ENCODE data around the gene COPG2. TPM values are rescaled to one million over a fixed set of nuclear protein-coding genes. Genes with fewer than 3 reads are reported as not detected.
A peak's percentile ranks its signal among the peaks of the same experiment; 100 is the strongest.

COPG2 gene
- total RNA-seq, 2 experiments from 2014 or later, result 14.5 to 15.1 TPM

DNA sequence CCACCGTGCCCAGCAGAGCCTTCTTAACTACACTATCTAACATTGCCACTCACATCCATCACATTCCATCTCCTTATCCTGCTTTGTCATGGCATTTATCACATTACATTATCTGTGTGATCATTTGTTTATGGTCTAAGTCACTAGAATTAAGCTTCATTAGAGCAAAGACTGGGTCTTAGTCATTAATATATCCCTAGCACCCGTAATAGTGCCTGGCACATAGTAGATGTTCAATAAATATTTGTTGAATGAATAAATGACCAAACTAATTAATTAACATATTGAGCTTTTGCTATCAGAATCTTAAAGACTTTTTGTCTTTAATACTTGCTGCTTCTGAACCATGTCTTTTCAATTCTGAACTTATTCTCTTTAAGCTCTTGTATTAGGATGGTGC lies 5.9 kb upstream of the COPG2 start:
- Mint-ChIP-seq H3K4me3 (no peak overlapping the region), H3K9me3 (no peaks in the 10 kb centered on the region)

GRCh38 chr7:130673066-130673465 lies 4.5 kb upstream of the COPG2 start:
- POLR2A ChIA-PET, result no interaction called here
- Mint-ChIP-seq H3K27ac (no peak overlapping the region), H3K4me1 (peaks cover 9% of the 10 kb centered on the region), H3K4me3 (no peak overlapping the region), H3K27me3 (peaks cover 9% of the 10 kb centered on the region), H3K9me3 (no peaks in the 10 kb centered on the region), H3K36me3 (no peaks in the 10 kb centered on the region)
- no peak for DNase-seq
- no peak for ATAC-seq (ENCODE audit: low read depth)

More for the DNA sequence above, 5.9 kb upstream of the COPG2 start:
- H3K4me1 Mint-ChIP-seq, result peaks cover 4% of the 10 kb centered on the region
- POLR2A ChIA-PET, result no interaction called here
- ATAC-seq (ENCODE audit: low read depth) (no peak), DNase-seq (no peak)
- H3K27ac Mint-ChIP-seq, result no peak overlapping the region
- no peaks in the 10 kb centered on the region for H3K36me3 Mint-ChIP-seq
- peaks cover 9% of the 10 kb centered on the region for H3K27me3 Mint-ChIP-seq

DNA sequence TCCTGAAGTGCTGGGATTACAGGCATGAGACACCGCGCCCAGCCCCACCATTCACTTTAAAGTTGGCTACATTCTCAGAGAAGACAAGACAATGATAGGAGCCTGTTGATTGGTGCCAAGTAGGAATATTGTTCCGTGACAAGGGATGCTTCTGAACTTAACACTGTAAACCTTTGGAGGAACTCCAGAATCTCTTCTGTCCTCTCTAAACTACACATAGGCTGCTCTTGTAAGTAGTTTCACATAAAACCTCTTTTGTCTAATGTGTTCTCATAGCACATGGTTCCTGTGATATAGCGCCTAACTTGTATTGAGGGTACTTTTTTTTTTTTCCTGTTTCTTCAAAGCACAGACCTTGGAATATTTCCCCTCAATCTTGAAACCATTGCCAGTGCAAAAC lies 3.6 kb upstream of the COPG2 start:
- POLR2A ChIA-PET, result no interaction called here
- peaks cover 8% of the 10 kb centered on the region for H3K27me3 Mint-ChIP-seq
- H3K4me3 Mint-ChIP-seq, result no peak overlapping the region
- DNase-seq (no peak), ATAC-seq (ENCODE audit: low read depth) (no peak)
- no peaks in the 10 kb centered on the region for H3K36me3 Mint-ChIP-seq
- H3K27ac Mint-ChIP-seq, result no peak overlapping the region
- H3K9me3 Mint-ChIP-seq, result no peaks in the 10 kb centered on the region
- peaks cover 13% of the 10 kb centered on the region for H3K4me1 Mint-ChIP-seq

GRCh38 chr7:130669085-130669700 lies 645 bp upstream of the COPG2 start:
- H3K4me3 Mint-ChIP-seq, result peak overlapping the region; percentile 84
- H3K27ac Mint-ChIP-seq, result peak overlapping the region; percentile 47
- ATAC-seq (ENCODE audit: low read depth) (no peak), DNase-seq (no peak)
- POLR2A ChIA-PET, result interaction anchor here (0.7 kb wide), 1 partner anchor 464 kb away, joined by 3 read pairs; the partner anchor contains the start of gene TMEM209
- H3K4me1 Mint-ChIP-seq, result peaks cover 13% of the 10 kb centered on the region
- H3K27me3 Mint-ChIP-seq, result peaks cover 4% of the 10 kb centered on the region
- H3K36me3 Mint-ChIP-seq, result peaks cover 3% of the 10 kb centered on the region
- no peaks in the 10 kb centered on the region for H3K9me3 Mint-ChIP-seq

DNA sequence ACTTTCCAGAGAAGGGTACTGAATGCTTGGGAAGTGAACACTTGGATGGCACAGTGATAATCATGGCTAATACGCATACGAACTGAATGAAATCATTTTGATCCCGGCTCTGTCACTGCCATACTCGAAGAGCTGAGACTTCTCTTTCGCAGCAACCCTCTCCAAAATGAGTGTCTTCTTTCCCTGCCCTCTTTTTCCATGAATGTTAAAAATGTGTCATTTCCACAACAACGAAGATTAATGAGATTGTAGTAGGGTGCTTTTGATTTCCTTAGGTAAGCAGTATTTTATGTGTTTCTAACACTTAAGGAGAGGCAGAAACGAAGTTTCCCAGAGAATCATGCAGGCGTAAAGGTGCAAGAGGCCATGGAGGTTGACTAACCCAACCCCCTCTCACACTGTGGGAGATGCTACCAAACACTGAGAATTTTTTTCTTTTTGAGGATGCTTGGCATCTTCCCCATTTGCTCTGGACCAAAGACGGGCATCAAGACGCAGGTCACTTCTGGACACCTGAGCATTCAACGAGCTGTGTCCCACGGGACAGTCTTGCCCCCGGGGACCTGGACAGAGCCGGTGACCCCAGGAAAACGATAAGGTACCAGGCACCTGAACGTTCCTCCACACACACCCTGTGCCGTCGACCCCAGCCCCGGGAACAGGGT lies 823 bp downstream of the COPG2 start:
- Mint-ChIP-seq H3K27me3 (no peaks in the 10 kb centered on the region), H3K4me1 (peaks cover 13% of the 10 kb centered on the region), H3K9me3 (no peaks in the 10 kb centered on the region), H3K36me3 (peaks cover 7% of the 10 kb centered on the region), H3K27ac (peak overlapping the region; percentile 40), H3K4me3 (peak overlapping the region; percentile 83)
- POLR2A ChIA-PET, result interaction anchor here (0.6 kb wide), 1 partner anchor 462 kb away, joined by 3 read pairs; the partner anchor contains the start of gene TMEM209
- ATAC-seq (ENCODE audit: low read depth) (no peak), DNase-seq (no peak)

GRCh38 chr7:130662426-130662825 lies 6.1 kb downstream of the COPG2 start:
- ATAC-seq (ENCODE audit: low read depth), result no peak
- POLR2A ChIA-PET, result interaction anchor here (0.5 kb wide), 1 partner anchor 20 kb away, joined by 4 read pairs; no protein-coding TSS in a partner anchor
- Mint-ChIP-seq H3K4me1 (peaks cover 6% of the 10 kb centered on the region), H3K27ac (no peak overlapping the region), H3K4me3 (no peak overlapping the region), H3K36me3 (peaks cover 31% of the 10 kb centered on the region), H3K27me3 (no peaks in the 10 kb centered on the region), H3K9me3 (no peaks in the 10 kb centered on the region)
- DNase-seq, result no peak

DNA sequence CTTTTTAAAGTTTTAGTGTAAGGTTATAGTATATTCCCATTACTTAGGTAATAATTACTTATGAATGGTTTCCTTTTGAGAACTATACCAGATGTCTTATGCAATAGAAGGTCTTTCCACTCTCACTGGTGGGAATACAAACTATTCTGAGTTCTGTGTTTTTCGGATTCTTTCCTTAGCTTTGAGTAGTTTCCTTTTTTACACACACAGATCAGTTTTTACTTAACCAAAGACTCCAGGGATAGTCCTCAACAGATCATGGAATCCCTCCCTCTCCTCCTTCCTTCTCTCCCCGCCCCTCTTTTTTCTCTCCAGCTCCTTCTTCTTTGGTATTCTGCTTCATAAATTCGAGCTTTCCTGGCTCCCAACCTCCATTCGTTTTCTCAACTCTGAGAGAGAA lies 13.3 kb downstream of the COPG2 start:
- H3K27ac Mint-ChIP-seq, result no peak overlapping the region
- ATAC-seq (ENCODE audit: low read depth), result no peak
- H3K27me3 Mint-ChIP-seq, result no peaks in the 10 kb centered on the region
- H3K4me1 Mint-ChIP-seq, result peaks cover 2% of the 10 kb centered on the region
- no peak overlapping the region for H3K4me3 Mint-ChIP-seq
- no peaks in the 10 kb centered on the region for H3K9me3 Mint-ChIP-seq
- peaks cover 27% of the 10 kb centered on the region for H3K36me3 Mint-ChIP-seq
- POLR2A ChIA-PET, result no interaction called here
- DNase-seq, result no peak

DNA sequence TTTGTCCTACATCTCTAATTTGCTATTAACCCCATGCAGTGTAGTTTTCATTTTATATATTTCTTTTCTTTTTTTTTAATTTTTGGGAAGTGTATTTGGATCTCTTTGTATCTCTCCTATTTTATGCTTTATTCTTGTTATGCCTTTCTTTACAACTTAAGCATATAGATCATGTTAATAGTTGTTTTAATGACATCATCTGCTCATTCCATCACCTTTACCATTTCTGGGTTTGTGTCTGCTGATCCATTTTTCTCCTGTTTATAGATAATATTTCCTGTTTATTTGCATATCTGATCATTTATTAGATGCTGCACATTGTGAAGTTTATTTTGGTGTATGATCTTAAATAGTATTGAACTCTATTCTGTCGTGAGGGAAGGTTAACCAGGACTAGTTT lies 13.7 kb downstream of the COPG2 start:
- no peaks in the 10 kb centered on the region for H3K9me3 Mint-ChIP-seq
- no peak overlapping the region for H3K27ac Mint-ChIP-seq
- POLR2A ChIA-PET, result no interaction called here
- H3K4me1 Mint-ChIP-seq, result peaks cover 2% of the 10 kb centered on the region
- no peak overlapping the region for H3K4me3 Mint-ChIP-seq
- no peak for ATAC-seq (ENCODE audit: low read depth)
- no peaks in the 10 kb centered on the region for H3K27me3 Mint-ChIP-seq
- DNase-seq, result no peak
- peaks cover 23% of the 10 kb centered on the region for H3K36me3 Mint-ChIP-seq

DNA sequence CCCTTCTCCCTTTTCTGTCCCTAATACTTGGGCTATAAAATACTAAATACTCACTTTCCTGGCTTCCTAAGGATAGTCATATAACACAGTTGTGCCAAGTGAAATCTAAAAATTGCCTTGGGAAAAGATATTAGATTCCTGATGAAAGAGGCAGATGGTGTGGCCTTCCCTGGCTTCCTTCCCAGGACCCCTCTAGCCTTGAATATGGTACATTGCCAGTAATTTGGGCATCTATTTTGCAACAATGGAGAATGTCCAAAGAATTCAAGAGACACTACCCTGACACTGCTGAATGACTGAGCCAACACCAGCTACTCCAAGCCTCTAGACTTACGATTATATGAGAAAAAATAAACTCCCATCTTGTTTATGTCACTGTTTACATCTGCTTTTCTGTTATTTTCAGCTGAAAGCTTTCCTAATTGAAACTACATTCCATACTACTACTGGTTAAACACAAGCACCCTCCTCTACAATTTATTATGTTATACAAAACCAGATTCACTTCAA lies 17.9 kb downstream of the COPG2 start:
- Mint-ChIP-seq H3K9me3 (peaks cover 3% of the 10 kb centered on the region), H3K36me3 (peaks cover 34% of the 10 kb centered on the region)

DNA sequence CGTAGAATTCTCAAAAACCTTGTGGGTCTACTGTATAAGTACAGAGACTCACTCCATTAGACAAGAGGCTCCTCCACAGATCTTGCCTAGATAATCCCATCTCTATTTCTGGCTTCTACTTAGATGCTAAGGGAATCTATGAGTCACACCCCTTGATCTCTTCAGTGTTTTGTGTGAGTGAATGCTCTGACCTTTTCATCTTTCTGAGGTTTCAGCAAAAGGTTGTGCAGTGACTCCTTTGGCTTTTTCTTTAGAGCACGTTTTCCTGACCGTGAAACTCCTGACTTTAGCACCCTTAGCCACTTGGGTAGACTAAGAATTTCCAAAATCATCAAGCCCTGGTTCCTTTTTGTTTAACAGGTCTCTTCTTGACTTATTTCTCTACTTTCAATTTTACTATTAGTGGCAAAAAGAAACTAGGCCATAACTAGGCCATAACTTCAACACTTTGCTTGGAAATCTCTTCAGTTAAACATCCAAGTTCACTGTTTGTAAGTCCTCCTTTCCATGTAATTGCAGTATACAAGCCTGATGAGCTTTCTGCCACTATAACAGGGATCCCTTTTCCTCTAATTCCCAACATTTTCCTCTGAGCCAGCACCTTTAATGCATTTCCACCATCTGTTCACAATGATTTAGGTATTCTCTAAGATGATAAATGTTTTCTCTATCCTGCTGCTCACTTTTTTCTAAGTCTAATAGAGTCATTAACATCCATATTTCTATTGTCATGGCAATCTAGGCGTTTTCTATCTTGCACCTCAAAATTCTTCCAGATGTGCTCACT lies 19.4 kb downstream of the COPG2 start:
- DNase-seq (no peak), ATAC-seq (ENCODE audit: low read depth) (peak; percentile 26)
- Mint-ChIP-seq H3K4me1 (peaks cover 8% of the 10 kb centered on the region), H3K36me3 (peaks cover 35% of the 10 kb centered on the region), H3K9me3 (peaks cover 3% of the 10 kb centered on the region), H3K27ac (peak overlapping the region; percentile 1), H3K27me3 (no peaks in the 10 kb centered on the region), H3K4me3 (peak overlapping the region; percentile 0)
- POLR2A ChIA-PET, result no interaction called here

More for the DNA sequence above, 17.9 kb downstream of the COPG2 start:
- Mint-ChIP-seq H3K4me1 (peaks cover 8% of the 10 kb centered on the region), H3K27ac (no peak overlapping the region), H3K27me3 (no peaks in the 10 kb centered on the region), H3K4me3 (no peak overlapping the region)
- ATAC-seq (ENCODE audit: low read depth) (no peak), DNase-seq (no peak)
- POLR2A ChIA-PET, result no interaction called here

- peaks cover 3% of the 10 kb centered on the region for H3K9me3 Mint-ChIP-seq
- peak overlapping the region; percentile 0 for H3K4me3 Mint-ChIP-seq
- ATAC-seq (ENCODE audit: low read depth) (no peak), DNase-seq (no peak)
- peaks cover 8% of the 10 kb centered on the region for H3K4me1 Mint-ChIP-seq
- no peak overlapping the region for H3K27ac Mint-ChIP-seq
- H3K36me3 Mint-ChIP-seq, result peaks cover 33% of the 10 kb centered on the region
- no peaks in the 10 kb centered on the region for H3K27me3 Mint-ChIP-seq
- POLR2A ChIA-PET, result no interaction called here
Observed at GRCh38 chr7:130648580-130648979, 20.0 kb downstream of the COPG2 start.

- Mint-ChIP-seq H3K9me3 (peaks cover 3% of the 10 kb centered on the region), H3K4me1 (peaks cover 11% of the 10 kb centered on the region), H3K27me3 (no peaks in the 10 kb centered on the region), H3K27ac (no peak overlapping the region), H3K4me3 (no peak overlapping the region), H3K36me3 (peaks cover 25% of the 10 kb centered on the region)
- ATAC-seq (ENCODE audit: low read depth) (no peak), DNase-seq (no peak)
- POLR2A ChIA-PET, result no interaction called here
Observed at GRCh38 chr7:130642383-130642782, 26.2 kb downstream of the COPG2 start.

- Mint-ChIP-seq H3K27ac (no peak overlapping the region), H3K4me3 (no peak overlapping the region), H3K9me3 (peaks cover 9% of the 10 kb centered on the region), H3K27me3 (no peaks in the 10 kb centered on the region), H3K4me1 (peaks cover 11% of the 10 kb centered on the region), H3K36me3 (peaks cover 28% of the 10 kb centered on the region)
- DNase-seq (no peak), ATAC-seq (ENCODE audit: low read depth) (no peak)
- POLR2A ChIA-PET, result no interaction called here
Observed at GRCh38 chr7:130641497-130641896, 27.1 kb downstream of the COPG2 start.
